A673 (cell line): ENCODE measurements around the gene MATR3.

Experiments
- EZH2 ChIP-seq: fragments of 200-600 bp; sonication (generic); IDR thresholded peaks from 2 replicates; pipeline ENCODE4 v1.6.1; 2017; ENCODE audit warnings: borderline replicate concordance, low read depth, mild to moderate bottlenecking, mixed read lengths, antibody characterized with exemption, low read length; ENCODE audit not compliant: poor library complexity, severe bottlenecking
- TF ChIP-seq, protein P1 (sequence below): fragments of 300-800, 200-600 bp; sonication (generic); conservative IDR thresholded peaks from 2 replicates; pipeline ENCODE4 v1.5.1; 2017; ENCODE audit warnings: low read depth, mild to moderate bottlenecking, antibody characterized with exemption, low read length, moderate library complexity, mixed read lengths

DNA sequence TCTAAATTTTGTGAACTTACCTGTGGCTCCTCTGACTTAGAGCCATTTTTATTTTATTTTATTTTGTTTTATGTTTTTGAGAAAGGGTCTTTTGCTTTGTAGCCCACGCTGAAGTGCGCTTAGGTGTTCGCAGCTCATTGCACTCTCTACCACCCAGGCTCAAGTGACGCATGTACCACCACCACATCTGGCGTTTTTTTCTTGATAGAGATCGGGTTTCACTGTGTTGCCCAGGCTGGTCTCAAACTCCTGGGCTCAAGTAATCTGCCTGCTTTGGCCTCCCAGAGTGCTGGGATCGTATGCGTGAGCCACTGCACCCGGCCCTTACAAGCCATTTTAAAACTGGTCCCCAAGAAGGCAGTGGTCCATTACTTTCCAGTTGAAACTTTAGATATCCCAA is 18.5 kb downstream of the MATR3 start:
- TF ChIP-seq, protein P1, sequence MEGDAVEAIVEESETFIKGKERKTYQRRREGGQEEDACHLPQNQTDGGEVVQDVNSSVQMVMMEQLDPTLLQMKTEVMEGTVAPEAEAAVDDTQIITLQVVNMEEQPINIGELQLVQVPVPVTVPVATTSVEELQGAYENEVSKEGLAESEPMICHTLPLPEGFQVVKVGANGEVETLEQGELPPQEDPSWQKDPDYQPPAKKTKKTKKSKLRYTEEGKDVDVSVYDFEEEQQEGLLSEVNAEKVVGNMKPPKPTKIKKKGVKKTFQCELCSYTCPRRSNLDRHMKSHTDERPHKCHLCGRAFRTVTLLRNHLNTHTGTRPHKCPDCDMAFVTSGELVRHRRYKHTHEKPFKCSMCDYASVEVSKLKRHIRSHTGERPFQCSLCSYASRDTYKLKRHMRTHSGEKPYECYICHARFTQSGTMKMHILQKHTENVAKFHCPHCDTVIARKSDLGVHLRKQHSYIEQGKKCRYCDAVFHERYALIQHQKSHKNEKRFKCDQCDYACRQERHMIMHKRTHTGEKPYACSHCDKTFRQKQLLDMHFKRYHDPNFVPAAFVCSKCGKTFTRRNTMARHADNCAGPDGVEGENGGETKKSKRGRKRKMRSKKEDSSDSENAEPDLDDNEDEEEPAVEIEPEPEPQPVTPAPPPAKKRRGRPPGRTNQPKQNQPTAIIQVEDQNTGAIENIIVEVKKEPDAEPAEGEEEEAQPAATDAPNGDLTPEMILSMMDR, result no peak
- no peak for TF ChIP-seq EZH2
